ENCODE results near the gene HTR4. TPM values are rescaled to one million over a fixed set of nuclear protein-coding genes. Genes with fewer than 3 reads are reported as not detected.

The HTR4 gene
- total RNA-seq, 6 donors from 2014 or later = 0.09 TPM; not detected in 5

DNA sequence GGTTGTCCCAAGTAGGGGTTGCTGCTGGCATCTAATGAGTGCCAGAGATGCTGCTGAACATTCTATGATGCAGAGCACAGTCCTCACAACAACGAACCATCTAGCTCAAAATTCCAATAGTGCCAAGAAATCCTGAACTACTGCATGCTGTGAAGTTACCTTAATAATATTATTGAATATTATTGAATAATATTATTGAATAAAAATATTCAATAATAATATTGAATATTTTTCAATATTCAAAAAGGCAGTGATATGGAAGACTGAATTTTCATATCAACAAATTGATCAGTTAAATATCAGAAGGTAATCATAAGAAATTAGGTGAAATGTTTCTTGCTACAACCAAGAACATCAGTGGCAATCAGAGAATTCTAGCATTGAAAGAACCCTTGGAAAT is 2.8 kb downstream of the HTR4 start:
- peaks cover 0 to 9% (median 4%) of the 10 kb centered on the region in 4 donors for H3K4me1 ChIP-seq
- ATAC-seq (ENCODE audit: low FRiP score in 2 of 2) = no peak
- no peak overlapping the region for H3K27ac ChIP-seq
- H3K27me3 ChIP-seq = peaks cover 0 to 8% (median 3%) of the 10 kb centered on the region in 4 donors
- no peak for DNase-seq
- H3K4me3 ChIP-seq = no peak overlapping the region
- no peaks in the 10 kb centered on the region for H3K36me3 ChIP-seq
- TF ChIP-seq POLR2AphosphoS5 (IDR thresholded peaks at IDR 0.05) = no peak
- no peak for TF ChIP-seq EP300 (IDR thresholded peaks at IDR 0.05)
- TF ChIP-seq, protein P1, sequence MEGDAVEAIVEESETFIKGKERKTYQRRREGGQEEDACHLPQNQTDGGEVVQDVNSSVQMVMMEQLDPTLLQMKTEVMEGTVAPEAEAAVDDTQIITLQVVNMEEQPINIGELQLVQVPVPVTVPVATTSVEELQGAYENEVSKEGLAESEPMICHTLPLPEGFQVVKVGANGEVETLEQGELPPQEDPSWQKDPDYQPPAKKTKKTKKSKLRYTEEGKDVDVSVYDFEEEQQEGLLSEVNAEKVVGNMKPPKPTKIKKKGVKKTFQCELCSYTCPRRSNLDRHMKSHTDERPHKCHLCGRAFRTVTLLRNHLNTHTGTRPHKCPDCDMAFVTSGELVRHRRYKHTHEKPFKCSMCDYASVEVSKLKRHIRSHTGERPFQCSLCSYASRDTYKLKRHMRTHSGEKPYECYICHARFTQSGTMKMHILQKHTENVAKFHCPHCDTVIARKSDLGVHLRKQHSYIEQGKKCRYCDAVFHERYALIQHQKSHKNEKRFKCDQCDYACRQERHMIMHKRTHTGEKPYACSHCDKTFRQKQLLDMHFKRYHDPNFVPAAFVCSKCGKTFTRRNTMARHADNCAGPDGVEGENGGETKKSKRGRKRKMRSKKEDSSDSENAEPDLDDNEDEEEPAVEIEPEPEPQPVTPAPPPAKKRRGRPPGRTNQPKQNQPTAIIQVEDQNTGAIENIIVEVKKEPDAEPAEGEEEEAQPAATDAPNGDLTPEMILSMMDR (IDR thresholded peaks at IDR 0.05) = no peak
- no peak for TF ChIP-seq POLR2A (IDR thresholded peaks at IDR 0.05)
- WGBS, 2 donors = 80 to 82% methylated on average over 1 of the region's 1 CpG
- no peaks in the 10 kb centered on the region for H3K9me3 ChIP-seq

DNA sequence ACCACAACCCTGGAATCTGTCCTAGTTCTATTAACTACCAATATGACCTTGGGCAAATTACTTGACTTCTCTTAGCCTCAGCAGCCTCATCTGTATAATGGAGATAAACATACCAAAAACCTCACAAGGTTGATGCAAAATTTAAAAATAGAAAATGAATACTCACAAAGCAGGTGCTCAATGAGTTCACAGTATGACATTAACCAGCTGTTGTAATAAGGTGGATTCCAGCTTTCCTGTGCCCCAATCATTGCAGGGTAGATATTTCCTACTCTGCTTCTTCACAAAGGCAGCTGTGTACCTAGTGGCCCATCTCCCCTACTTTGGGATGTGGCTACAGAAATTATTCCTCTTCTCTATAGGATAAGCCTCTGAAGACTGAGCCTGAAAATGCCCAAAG is 8.8 kb downstream of the HTR4 start:
- Histone ChIP-seq H3K27me3 (no peaks in the 10 kb centered on the region), H3K36me3 (no peaks in the 10 kb centered on the region), H3K9me3 (no peaks in the 10 kb centered on the region), H3K27ac (no peak overlapping the region), H3K4me3 (no peak overlapping the region), H3K4me1 (no peaks in the 10 kb centered on the region)
- TF ChIP-seq POLR2AphosphoS5 (IDR thresholded peaks at IDR 0.05) (no peak), EP300 (IDR thresholded peaks at IDR 0.05) (no peak), POLR2A (IDR thresholded peaks at IDR 0.05) (no peak)
- TF ChIP-seq, protein P1 (IDR thresholded peaks at IDR 0.05) = no peak
- ATAC-seq (ENCODE audit: low FRiP score in 2 of 2) = no peak
- DNase-seq = no peak

DNA sequence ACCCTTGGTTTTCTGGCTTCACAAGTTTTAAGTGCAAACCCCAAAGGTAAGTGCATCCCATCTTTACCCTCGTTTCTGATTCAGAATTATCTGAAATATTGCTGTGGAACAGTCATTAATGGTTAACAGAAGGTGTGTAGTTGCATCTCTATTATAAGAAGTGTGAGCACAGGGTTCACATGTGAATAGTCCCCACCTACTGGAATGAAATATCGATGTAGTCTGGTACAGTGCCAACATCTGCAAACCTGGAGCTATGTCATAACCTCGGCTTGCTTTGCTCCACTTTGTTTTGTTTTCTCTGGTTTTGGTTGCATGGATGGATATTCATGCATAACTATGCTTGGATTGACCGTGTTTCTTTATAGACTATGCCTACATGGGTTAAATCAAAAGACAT is 12.6 kb downstream of the HTR4 start:
- H3K27me3 ChIP-seq = no peaks in the 10 kb centered on the region
- H3K36me3 ChIP-seq = no peaks in the 10 kb centered on the region
- H3K27ac ChIP-seq = no peak overlapping the region
- TF ChIP-seq POLR2AphosphoS5 (IDR thresholded peaks at IDR 0.05) = no peak
- no peak for TF ChIP-seq EP300 (IDR thresholded peaks at IDR 0.05)
- TF ChIP-seq POLR2A (IDR thresholded peaks at IDR 0.05) = no peak
- TF ChIP-seq, protein P1 (IDR thresholded peaks at IDR 0.05) = no peak
- DNase-seq = no peak
- ATAC-seq (ENCODE audit: low FRiP score in 2 of 2) = no peak
- WGBS, 2 donors = 63 to 70% methylated on average over 4 of the region's 4 CpGs
- no peaks in the 10 kb centered on the region for H3K9me3 ChIP-seq
- no peaks in the 10 kb centered on the region for H3K4me1 ChIP-seq
- H3K4me3 ChIP-seq = no peak overlapping the region

GRCh38 chr5:148640471-148640870 is 13.9 kb downstream of the HTR4 start:
- Histone ChIP-seq H3K4me3 (no peak overlapping the region), H3K27ac (no peak overlapping the region), H3K4me1 (no peaks in the 10 kb centered on the region), H3K9me3 (no peaks in the 10 kb centered on the region), H3K36me3 (no peaks in the 10 kb centered on the region), H3K27me3 (no peaks in the 10 kb centered on the region)
- ATAC-seq (ENCODE audit: low FRiP score in 2 of 2) (no peak), DNase-seq (no peak)
- TF ChIP-seq POLR2A (IDR thresholded peaks at IDR 0.05) = no peak
- TF ChIP-seq, protein P1 (IDR thresholded peaks at IDR 0.05) = no peak
- no peak for TF ChIP-seq EP300 (IDR thresholded peaks at IDR 0.05)
- TF ChIP-seq POLR2AphosphoS5 (IDR thresholded peaks at IDR 0.05) = no peak

DNA sequence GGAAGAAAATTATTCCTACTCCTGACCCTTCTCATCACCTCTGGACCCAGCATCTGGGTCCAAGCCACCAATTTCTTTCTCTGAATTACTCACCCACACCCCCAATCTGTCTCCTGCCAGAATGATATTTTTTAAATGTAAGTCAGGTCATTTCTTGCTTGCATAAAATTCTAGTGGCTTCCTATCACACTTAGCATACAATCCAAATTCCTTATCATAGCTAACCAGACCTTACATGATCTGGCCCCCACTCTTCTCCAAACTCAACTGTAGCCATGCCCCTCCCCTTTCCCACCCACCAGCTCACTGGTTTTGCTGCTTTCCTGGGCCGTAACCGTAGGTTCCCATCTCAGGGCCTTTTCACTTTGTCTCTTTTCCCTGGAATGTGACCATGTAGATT is 15.2 kb downstream of the HTR4 start:
- ATAC-seq (ENCODE audit: low FRiP score in 2 of 2) = no peak
- no peak overlapping the region for H3K27ac ChIP-seq
- H3K9me3 ChIP-seq = no peaks in the 10 kb centered on the region
- TF ChIP-seq, protein P1 (IDR thresholded peaks at IDR 0.05) = no peak
- no peak for TF ChIP-seq POLR2A (IDR thresholded peaks at IDR 0.05)
- no peak for TF ChIP-seq EP300 (IDR thresholded peaks at IDR 0.05)
- TF ChIP-seq POLR2AphosphoS5 (IDR thresholded peaks at IDR 0.05) = no peak
- WGBS, 2 donors = 63 to 73% methylated on average over 2 of the region's 2 CpGs
- H3K4me3 ChIP-seq = no peak overlapping the region
- DNase-seq = no peak
- H3K27me3 ChIP-seq = no peaks in the 10 kb centered on the region
- no peaks in the 10 kb centered on the region for H3K36me3 ChIP-seq
- no peaks in the 10 kb centered on the region for H3K4me1 ChIP-seq
